ENCODE measurements around the gene FAM181A.

FAM181A gene

DNA sequence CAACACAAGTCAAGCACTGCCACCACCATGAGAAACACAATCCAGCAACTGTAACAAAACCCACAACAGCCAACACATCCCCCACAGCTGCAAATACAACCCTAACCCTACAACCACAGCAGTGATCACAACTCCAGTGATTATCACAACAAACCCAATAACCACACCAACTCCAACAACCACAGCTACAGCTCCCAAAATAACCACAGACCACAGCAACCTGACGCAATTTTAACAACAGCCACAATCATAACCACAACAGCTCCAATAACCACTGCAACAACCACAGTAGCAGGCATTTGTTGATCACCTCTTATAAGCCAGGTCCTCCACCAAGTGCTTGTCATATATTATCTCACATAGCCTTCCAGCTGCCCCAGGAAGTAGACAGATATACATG is 42.2 kb upstream of the FAM181A start:
- H3K36me3 Mint-ChIP-seq (ENCODE audit: low read depth) = no peaks in the 10 kb centered on the region
- H3K9me3 Mint-ChIP-seq = peaks cover 25% of the 10 kb centered on the region
- H3K4me3 Mint-ChIP-seq = no peak overlapping the region
- TF ChIP-seq, protein P1, sequence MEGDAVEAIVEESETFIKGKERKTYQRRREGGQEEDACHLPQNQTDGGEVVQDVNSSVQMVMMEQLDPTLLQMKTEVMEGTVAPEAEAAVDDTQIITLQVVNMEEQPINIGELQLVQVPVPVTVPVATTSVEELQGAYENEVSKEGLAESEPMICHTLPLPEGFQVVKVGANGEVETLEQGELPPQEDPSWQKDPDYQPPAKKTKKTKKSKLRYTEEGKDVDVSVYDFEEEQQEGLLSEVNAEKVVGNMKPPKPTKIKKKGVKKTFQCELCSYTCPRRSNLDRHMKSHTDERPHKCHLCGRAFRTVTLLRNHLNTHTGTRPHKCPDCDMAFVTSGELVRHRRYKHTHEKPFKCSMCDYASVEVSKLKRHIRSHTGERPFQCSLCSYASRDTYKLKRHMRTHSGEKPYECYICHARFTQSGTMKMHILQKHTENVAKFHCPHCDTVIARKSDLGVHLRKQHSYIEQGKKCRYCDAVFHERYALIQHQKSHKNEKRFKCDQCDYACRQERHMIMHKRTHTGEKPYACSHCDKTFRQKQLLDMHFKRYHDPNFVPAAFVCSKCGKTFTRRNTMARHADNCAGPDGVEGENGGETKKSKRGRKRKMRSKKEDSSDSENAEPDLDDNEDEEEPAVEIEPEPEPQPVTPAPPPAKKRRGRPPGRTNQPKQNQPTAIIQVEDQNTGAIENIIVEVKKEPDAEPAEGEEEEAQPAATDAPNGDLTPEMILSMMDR (IDR thresholded peaks at IDR 0.05) = no peak
- DNase-seq = no peak
- peaks cover 16% of the 10 kb centered on the region for H3K27me3 Mint-ChIP-seq (ENCODE audit: low read depth, poor library complexity)
- H3K4me1 Mint-ChIP-seq = peaks cover 10% of the 10 kb centered on the region
- no peak overlapping the region for H3K27ac Mint-ChIP-seq

DNA sequence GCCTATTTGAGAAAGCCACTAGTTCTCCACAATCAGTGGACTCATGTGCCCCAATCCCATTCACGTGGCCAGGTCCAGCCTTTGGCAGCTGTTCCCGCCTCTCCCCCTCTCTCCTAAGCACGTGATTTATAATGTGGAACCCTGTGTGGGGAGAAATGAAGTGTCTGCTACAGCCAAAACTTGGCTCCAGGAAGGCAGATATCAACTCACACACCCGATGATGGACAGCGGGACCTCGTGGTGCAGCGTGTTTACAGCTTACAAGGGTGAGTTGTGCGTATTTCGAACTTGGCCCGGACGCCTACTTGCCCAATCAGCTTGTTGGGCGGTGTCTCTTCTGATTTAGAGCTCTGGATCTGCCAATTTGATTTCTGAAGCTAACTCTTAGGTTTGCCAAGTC is 38.1 kb upstream of the FAM181A start:
- Mint-ChIP-seq H3K4me1 (peaks cover 26% of the 10 kb centered on the region), H3K27me3 (ENCODE audit: low read depth, poor library complexity) (peaks cover 19% of the 10 kb centered on the region)
- TF ChIP-seq, protein P1 (IDR thresholded peaks at IDR 0.05) = no peak

DNA sequence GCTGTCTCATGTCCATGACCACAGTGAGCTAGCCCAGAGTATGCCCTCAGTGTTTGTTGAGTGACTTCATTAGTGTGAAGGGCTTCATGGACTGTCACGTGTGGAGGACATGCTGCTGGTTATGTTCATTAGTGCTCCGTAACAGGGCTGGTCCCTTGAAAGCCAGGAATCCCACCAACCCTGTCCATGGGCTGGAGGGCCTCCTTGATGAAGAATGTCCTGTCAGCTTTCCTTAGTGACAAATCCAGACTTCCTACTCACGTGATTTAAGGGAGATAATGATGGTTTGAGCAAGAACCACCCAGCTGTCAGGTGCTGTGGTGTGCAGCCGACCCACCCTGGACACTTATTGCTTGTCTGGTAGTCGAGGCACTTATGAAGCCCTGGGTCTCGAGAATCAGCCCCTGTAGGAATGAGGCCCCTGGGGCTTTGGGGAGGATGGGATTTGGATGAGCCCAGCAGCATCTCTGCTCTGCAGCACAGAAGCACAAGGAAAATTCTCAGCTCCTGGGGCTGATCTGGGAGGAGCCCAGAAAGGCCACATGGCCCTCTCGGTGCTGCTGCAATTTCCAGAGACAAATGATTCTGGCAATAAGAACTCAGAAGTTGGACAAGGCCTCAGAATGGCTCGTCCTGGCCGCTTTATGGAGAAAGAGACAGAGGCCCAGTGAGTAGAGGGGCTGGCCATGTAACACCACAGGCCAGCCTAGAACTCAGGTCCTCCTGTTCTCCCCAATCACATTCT is 37.2 kb upstream of the FAM181A start:
- TF ChIP-seq, protein P1 (IDR thresholded peaks at IDR 0.05) = no peak
- Mint-ChIP-seq H3K27me3 (ENCODE audit: low read depth, poor library complexity) (peaks cover 17% of the 10 kb centered on the region), H3K27ac (no peak overlapping the region)

More for the DNA sequence above, 38.1 kb upstream of the FAM181A start:
- no peak overlapping the region for H3K27ac Mint-ChIP-seq
- no peak overlapping the region for H3K4me3 Mint-ChIP-seq
- peaks cover 14% of the 10 kb centered on the region for H3K9me3 Mint-ChIP-seq
- DNase-seq = no peak
- H3K36me3 Mint-ChIP-seq (ENCODE audit: low read depth) = no peaks in the 10 kb centered on the region

GRCh38 chr14:93891756-93892504 is 35.2 kb upstream of the FAM181A start:
- TF ChIP-seq, protein P1 (IDR thresholded peaks at IDR 0.05) = no peak
- H3K4me1 Mint-ChIP-seq = peaks cover 44% of the 10 kb centered on the region
- no peaks in the 10 kb centered on the region for H3K36me3 Mint-ChIP-seq (ENCODE audit: low read depth)
- H3K9me3 Mint-ChIP-seq = no peaks in the 10 kb centered on the region
- H3K27ac Mint-ChIP-seq = no peak overlapping the region
- H3K4me3 Mint-ChIP-seq = no peak overlapping the region
- H3K27me3 Mint-ChIP-seq (ENCODE audit: low read depth, poor library complexity) = peaks cover 18% of the 10 kb centered on the region
- no peak for DNase-seq

More for the DNA sequence above, 37.2 kb upstream of the FAM181A start:
- peaks cover 36% of the 10 kb centered on the region for H3K4me1 Mint-ChIP-seq
- H3K4me3 Mint-ChIP-seq = no peak overlapping the region
- no peak for DNase-seq
- H3K9me3 Mint-ChIP-seq = peaks cover 10% of the 10 kb centered on the region
- no peaks in the 10 kb centered on the region for H3K36me3 Mint-ChIP-seq (ENCODE audit: low read depth)

DNA sequence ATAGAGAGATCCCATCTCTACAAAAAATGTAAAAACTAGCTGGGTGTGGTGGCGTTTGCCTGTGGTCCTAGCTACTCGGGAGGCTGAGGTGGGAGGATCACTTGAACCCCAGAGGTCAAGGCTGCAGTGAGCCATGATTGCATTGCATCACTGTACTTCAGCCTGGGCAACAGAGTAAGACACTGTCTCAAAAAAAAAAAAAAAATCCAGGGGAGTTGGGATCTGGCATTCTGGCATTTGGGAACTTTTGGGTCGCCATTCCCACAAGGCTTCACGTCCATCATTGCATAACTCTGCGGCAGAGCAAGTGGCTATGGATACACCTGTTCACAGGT is 34.7 kb upstream of the FAM181A start:
- H3K36me3 Mint-ChIP-seq (ENCODE audit: low read depth) = no peaks in the 10 kb centered on the region
- H3K4me1 Mint-ChIP-seq = peaks cover 44% of the 10 kb centered on the region
- H3K9me3 Mint-ChIP-seq = no peaks in the 10 kb centered on the region
- TF ChIP-seq, protein P1 (IDR thresholded peaks at IDR 0.05) = no peak
- H3K4me3 Mint-ChIP-seq = no peak overlapping the region
- peaks cover 18% of the 10 kb centered on the region for H3K27me3 Mint-ChIP-seq (ENCODE audit: low read depth, poor library complexity)
- H3K27ac Mint-ChIP-seq = no peak overlapping the region
- no peak for DNase-seq
